HFF-Myc (cell line): Measurements from ENCODE around the gene CCDC51.

Source experiments
- DNase-seq: peaks from one replicate; pipeline ENCODE4 v3.0.0-alpha.2; 2011; ENCODE audit warnings: low read depth; ENCODE audit errors: extremely low read depth
- H3K4me3 ChIP-seq: replicated peaks from 2 replicates; pipeline ENCODE4 v1.5.1; 2011; ENCODE audit warnings: low read depth, mild to moderate bottlenecking, control low read depth, low read length
- CTCF ChIP-seq: IDR thresholded peaks from 2 replicates; pipeline ENCODE4 v1.5.1; 2012; ENCODE audit warnings: mild to moderate bottlenecking, low read depth, low read length, control low read depth; ENCODE audit errors: missing control alignments

The CCDC51 gene

GRCh38 chr3:48419149-48419548 lies 20.8 kb downstream of the CCDC51 start:
- no peak overlapping the region for H3K4me3 ChIP-seq
- TF ChIP-seq CTCF: no peak
- no peak for DNase-seq

GRCh38 chr3:48418651-48419050 lies 21.3 kb downstream of the CCDC51 start:
- no peak for DNase-seq
- no peak for TF ChIP-seq CTCF
- no peak overlapping the region for H3K4me3 ChIP-seq

- no peak for TF ChIP-seq CTCF
- no peak overlapping the region for H3K4me3 ChIP-seq
- no peak for DNase-seq
Observed at GRCh38 chr3:48418140-48418539, 21.8 kb downstream of the CCDC51 start.

- DNase-seq: no peak
- TF ChIP-seq CTCF: no peak
- no peak overlapping the region for H3K4me3 ChIP-seq
Observed at GRCh38 chr3:48417529-48418108, 22.3 kb downstream of the CCDC51 start.

- no peak overlapping the region for H3K4me3 ChIP-seq
- DNase-seq: no peak
- TF ChIP-seq CTCF: no peak
Observed at GRCh38 chr3:48416546-48416945, 23.4 kb downstream of the CCDC51 start.

- no peak overlapping the region for H3K4me3 ChIP-seq
- no peak for TF ChIP-seq CTCF
- DNase-seq: no peak
Observed at GRCh38 chr3:48416091-48416505, 23.8 kb downstream of the CCDC51 start.
